Right cardiac atrium (tissue), 5 donors: ENCODE results near the gene EVA1A. TPM values are rescaled to one million over a fixed set of nuclear protein-coding genes. Genes with fewer than 3 reads are reported as not detected.
A peak's percentile ranks its signal among the peaks of the same experiment; 100 is the strongest.

ENCODE experiments used
- ATAC-seq, 2 donors: fragments of 200-7000 bp; cut with Tn5 transposase; one replicate each; pipeline versions ENCODE4 v1.8.0 to v1.9.1; 2020; ENCODE audit warnings: moderate library complexity in 2 of 2, mild to moderate bottlenecking in 1 of 2
- DNase-seq, 3 donors: peaks; one replicate each; pipeline ENCODE4 v3.0.0-alpha.2; 2020
- H3K27ac ChIP-seq: one replicate; pipeline ENCODE4 v1.5.1; 2013; ENCODE audit warnings: mild to moderate bottlenecking, low read length, control low read depth, moderate library complexity
- H3K27me3 ChIP-seq: one replicate; pipeline ENCODE4 v1.6.1; 2013; ENCODE audit not compliant: control insufficient read depth, insufficient read depth
- H3K4me1 ChIP-seq: one replicate; pipeline ENCODE4 v1.6.1; 2013; ENCODE audit warnings: low read length; ENCODE audit not compliant: control insufficient read depth, insufficient read depth
- H3K4me3 ChIP-seq: one replicate; pipeline ENCODE4 v1.5.1; 2013; ENCODE audit warnings: low read length, control low read depth
- H3K9me3 ChIP-seq: one replicate; pipeline ENCODE4 v1.6.1; 2013; ENCODE audit warnings: low read length; ENCODE audit not compliant: control insufficient read depth
- WGBS: extraction: QIAGEN DNeasy Blood & Tissue Kit; methylation state at CpG from one replicate; pipeline ENCODE4 v1.1.7; 2013; 5-methylcytosine and 5-hydroxymethylcytosine counted together
- intact Hi-C, 4 donors: fragments of 100-400 bp; cut with DNase I; formaldehyde crosslinking; loops; one replicate each; pipeline versions ENCODE4 v1.11.0 to v1.14.0; 2022 to 2023
- polyA plus RNA-seq: library from polyadenylated mRNA; stranded (reverse); fragments of 200-250 nt; gene quantifications from one replicate; pipeline ENCODE4 v1.2.3, GENCODE V29; 2013
- total RNA-seq, 4 donors: library from RNA; stranded (reverse); fragmentation: NEBNext Ultra II Directional; extraction: Animal tissue kit (Norgen Biotek cat#: 25700); gene quantifications; one replicate each; pipeline ENCODE4 v1.2.1, GENCODE V29; 2021
- donor health status: healthy with polysubstance abuse.
- donor health status: DM: no; HTN: yes; CAD: no.
- donor health status: DM: no; HTN: no; CAD: no.
- donor health status: DM: no; HTN: yes; CAD: no; lungs with severe emphysema.
- donor health status: DM: yes; HTN: yes; CAD: no.

The EVA1A gene
- total and polyA plus RNA-seq, 5 donors = 0.24 to 0.66 (median 0.26) TPM; not detected in 2

GRCh38 chr2:75570948-75571729 is 10.4 kb upstream of the EVA1A start:
- DNase-seq (no peak), ATAC-seq (no peak)

GRCh38 chr2:75570024-75570947 is 9.5 kb upstream of the EVA1A start:
- ATAC-seq (peak in 1 of 2 donors; percentile 22), DNase-seq (no peak)
- Histone ChIP-seq H3K4me1 (no peaks in the 10 kb centered on the region), H3K27me3 (no peaks in the 10 kb centered on the region), H3K27ac (no peak overlapping the region), H3K9me3 (no peaks in the 10 kb centered on the region), H3K4me3 (no peak overlapping the region)
- 83% methylated on average over 8 of the region's 8 CpGs for WGBS
- intact Hi-C loops = no loop called here

More at GRCh38 chr2:75570948-75571729, 10.4 kb upstream of the EVA1A start:
- intact Hi-C loops = no loop called here
- no peak overlapping the region for H3K4me3 ChIP-seq
- no peaks in the 10 kb centered on the region for H3K9me3 ChIP-seq
- no peaks in the 10 kb centered on the region for H3K4me1 ChIP-seq
- H3K27me3 ChIP-seq = no peaks in the 10 kb centered on the region
- 38% methylated on average over 7 of the region's 7 CpGs for WGBS
- no peak overlapping the region for H3K27ac ChIP-seq

GRCh38 chr2:75569546-75569945 is 8.8 kb upstream of the EVA1A start:
- 91% methylated on average over 5 of the region's 5 CpGs for WGBS
- ATAC-seq = no peak
- no peak overlapping the region for H3K27ac ChIP-seq
- H3K9me3 ChIP-seq = no peaks in the 10 kb centered on the region
- H3K4me3 ChIP-seq = no peak overlapping the region
- intact Hi-C loops = no loop called here
- no peak for DNase-seq
- no peaks in the 10 kb centered on the region for H3K4me1 ChIP-seq
- H3K27me3 ChIP-seq = no peaks in the 10 kb centered on the region

GRCh38 chr2:75568174-75568573 is 7.4 kb upstream of the EVA1A start:
- 98% methylated on average over 1 of the region's 1 CpG for WGBS
- DNase-seq (no peak), ATAC-seq (no peak)
- Histone ChIP-seq H3K27ac (no peak overlapping the region), H3K4me1 (no peaks in the 10 kb centered on the region), H3K9me3 (no peaks in the 10 kb centered on the region), H3K4me3 (no peak overlapping the region), H3K27me3 (no peaks in the 10 kb centered on the region)
- intact Hi-C loops = no loop called here

- no peaks in the 10 kb centered on the region for H3K4me1 ChIP-seq
- H3K27ac ChIP-seq = no peak overlapping the region
- 86% methylated on average over 8 of the region's 8 CpGs for WGBS
- no peak for DNase-seq
- no peaks in the 10 kb centered on the region for H3K27me3 ChIP-seq
- intact Hi-C loops = no loop called here
- no peaks in the 10 kb centered on the region for H3K9me3 ChIP-seq
- no peak overlapping the region for H3K4me3 ChIP-seq
- ATAC-seq = no peak
Observed at GRCh38 chr2:75565472-75566462, 5.0 kb upstream of the EVA1A start.

GRCh38 chr2:75564713-75565359 is 4.1 kb upstream of the EVA1A start:
- no peak overlapping the region for H3K27ac ChIP-seq
- intact Hi-C loops = no loop called here
- H3K4me3 ChIP-seq = no peak overlapping the region
- DNase-seq (no peak), ATAC-seq (no peak)
- no peaks in the 10 kb centered on the region for H3K9me3 ChIP-seq
- WGBS = 80% methylated on average over 4 of the region's 4 CpGs
- no peaks in the 10 kb centered on the region for H3K4me1 ChIP-seq
- H3K27me3 ChIP-seq = no peaks in the 10 kb centered on the region

- no peak overlapping the region for H3K4me3 ChIP-seq
- WGBS = 86% methylated on average over 9 of the region's 9 CpGs
- ATAC-seq = no peak
- no peak overlapping the region for H3K27ac ChIP-seq
- H3K9me3 ChIP-seq = no peaks in the 10 kb centered on the region
- no peak for DNase-seq
- H3K4me1 ChIP-seq = no peaks in the 10 kb centered on the region
- H3K27me3 ChIP-seq = no peaks in the 10 kb centered on the region
- intact Hi-C loops = no loop called here
Observed at GRCh38 chr2:75564026-75564688, 3.4 kb upstream of the EVA1A start.

- DNase-seq = no peak
- Histone ChIP-seq H3K4me3 (no peak overlapping the region), H3K4me1 (no peaks in the 10 kb centered on the region), H3K27me3 (no peaks in the 10 kb centered on the region), H3K27ac (no peak overlapping the region), H3K9me3 (no peaks in the 10 kb centered on the region)
- no peak for ATAC-seq
- intact Hi-C loops = no loop called here
- WGBS = 92% methylated on average over 3 of the region's 3 CpGs
Observed at GRCh38 chr2:75563591-75563990, 2.9 kb upstream of the EVA1A start.

- no peak overlapping the region for H3K4me3 ChIP-seq
- no peak for DNase-seq
- no peak overlapping the region for H3K27ac ChIP-seq
- ATAC-seq = no peak
- 82% methylated on average over 5 of the region's 5 CpGs for WGBS
- no peaks in the 10 kb centered on the region for H3K9me3 ChIP-seq
- no peaks in the 10 kb centered on the region for H3K27me3 ChIP-seq
- intact Hi-C loops = no loop called here
- no peaks in the 10 kb centered on the region for H3K4me1 ChIP-seq
Observed at GRCh38 chr2:75562513-75562864, 1.8 kb upstream of the EVA1A start.
